Thymus (tissue), 11 donors: ENCODE results near the gene ITPR3. TPM values are rescaled to one million over a fixed set of nuclear protein-coding genes. Genes with fewer than 3 reads are reported as not detected.

Experiments used
- DNase-seq, 9 donors: peaks; one replicate each; pipeline ENCODE4 v3.0.0-alpha.2; 2013; ENCODE audit warnings: low spot score in 9 of 9, low read depth in 6 of 9, missing footprints in 1 of 9
- H3K27ac ChIP-seq, 2 donors: one replicate each; pipeline ENCODE4 v1.5.1; 2013; ENCODE audit warnings: control low read depth in 1 of 2, low read depth in 1 of 2, low read length in 1 of 2, mild to moderate bottlenecking in 1 of 2, moderate library complexity in 1 of 2
- H3K27me3 ChIP-seq, 2 donors: one replicate each; pipeline ENCODE4 v1.5.1; 2013; ENCODE audit warnings: low read length in 1 of 2; ENCODE audit not compliant: control insufficient read depth in 2 of 2, insufficient read depth in 1 of 2
- H3K36me3 ChIP-seq, 2 donors: one replicate each; pipeline ENCODE4 v1.5.1; 2013; ENCODE audit warnings: low read length in 1 of 2, mild to moderate bottlenecking in 1 of 2, moderate library complexity in 1 of 2; ENCODE audit not compliant: control insufficient read depth in 2 of 2, insufficient read depth in 2 of 2
- H3K4me1 ChIP-seq, 2 donors: one replicate each; pipeline ENCODE4 v1.5.1; 2013; ENCODE audit warnings: low read length in 2 of 2; ENCODE audit not compliant: control insufficient read depth in 2 of 2, insufficient read depth in 2 of 2
- H3K4me3 ChIP-seq, 2 donors: one replicate each; pipeline ENCODE4 v1.5.1; 2013; ENCODE audit warnings: low read length in 2 of 2, control low read depth in 1 of 2, mild to moderate bottlenecking in 1 of 2
- H3K9me3 ChIP-seq, 2 donors: one replicate each; pipeline ENCODE4 v1.5.1; 2013; ENCODE audit warnings: low read length in 1 of 2, mild to moderate bottlenecking in 1 of 2; ENCODE audit not compliant: control insufficient read depth in 2 of 2, insufficient read depth in 1 of 2
- WGBS: extraction: QIAGEN DNeasy Blood & Tissue Kit; methylation state at CpG from one replicate; pipeline ENCODE4 v1.1.7; 2013; 5-methylcytosine and 5-hydroxymethylcytosine counted together
- polyA plus RNA-seq: library from polyadenylated mRNA; stranded (reverse); fragments of 200-250 nt; gene quantifications from one replicate; pipeline ENCODE4 v1.2.3, GENCODE V29; 2013
- total RNA-seq: library from RNA; stranded (reverse); fragments of 120-200 nt; gene quantifications from one replicate; pipeline ENCODE4 v1.2.4, GENCODE V29; 2013
- donor health status: healthy.

The ITPR3 gene
- total and polyA plus RNA-seq, 2 donors, result 4.7 to 19.5 TPM

GRCh38 chr6:33656844-33657243 lies 35.7 kb downstream of the ITPR3 start:
- no peak for DNase-seq
- Histone ChIP-seq H3K9me3 (no peaks in the 10 kb centered on the region), H3K27ac (no peak overlapping the region), H3K4me1 (no peaks in the 10 kb centered on the region), H3K27me3 (no peaks in the 10 kb centered on the region), H3K4me3 (no peak overlapping the region), H3K36me3 (peaks cover 34 to 47% of the 10 kb centered on the region in 2 donors)
- WGBS, result 94% methylated on average over 5 of the region's 5 CpGs

- 97% methylated on average over 16 of the region's 16 CpGs for WGBS
- no peaks in the 10 kb centered on the region for H3K27me3 ChIP-seq
- peaks cover 32 to 68% of the 10 kb centered on the region in 2 donors for H3K36me3 ChIP-seq
Observed at GRCh38 chr6:33658982-33659689, 38.0 kb downstream of the ITPR3 start.

GRCh38 chr6:33659986-33660385 lies 38.9 kb downstream of the ITPR3 start:
- WGBS, result 97% methylated on average over 6 of the region's 6 CpGs
- H3K9me3 ChIP-seq, result no peaks in the 10 kb centered on the region
- no peak for DNase-seq
- H3K36me3 ChIP-seq, result peaks cover 34 to 67% of the 10 kb centered on the region in 2 donors
- H3K27ac ChIP-seq, result no peak overlapping the region
- H3K27me3 ChIP-seq, result no peaks in the 10 kb centered on the region
- no peaks in the 10 kb centered on the region for H3K4me1 ChIP-seq
- no peak overlapping the region for H3K4me3 ChIP-seq

More at GRCh38 chr6:33658982-33659689, 38.0 kb downstream of the ITPR3 start:
- Histone ChIP-seq H3K4me1 (no peaks in the 10 kb centered on the region), H3K9me3 (no peaks in the 10 kb centered on the region), H3K27ac (no peak overlapping the region), H3K4me3 (no peak overlapping the region)
- no peak for DNase-seq

- Histone ChIP-seq H3K27ac (no peak overlapping the region), H3K4me1 (no peaks in the 10 kb centered on the region), H3K4me3 (no peak overlapping the region), H3K27me3 (no peaks in the 10 kb centered on the region), H3K9me3 (no peaks in the 10 kb centered on the region), H3K36me3 (peaks cover 35 to 72% of the 10 kb centered on the region in 2 donors)
- no peak for DNase-seq
- WGBS, result 97% methylated on average over 10 of the region's 10 CpGs
Observed at GRCh38 chr6:33661106-33661838, 40.1 kb downstream of the ITPR3 start.

GRCh38 chr6:33662318-33662717 lies 41.2 kb downstream of the ITPR3 start:
- Histone ChIP-seq H3K27me3 (no peaks in the 10 kb centered on the region), H3K9me3 (no peaks in the 10 kb centered on the region), H3K4me1 (no peaks in the 10 kb centered on the region), H3K36me3 (peaks cover 40 to 74% of the 10 kb centered on the region in 2 donors), H3K27ac (no peak overlapping the region), H3K4me3 (no peak overlapping the region)
- DNase-seq, result no peak
- 96% methylated on average over 11 of the region's 11 CpGs for WGBS

- no peaks in the 10 kb centered on the region for H3K9me3 ChIP-seq
- no peaks in the 10 kb centered on the region for H3K4me1 ChIP-seq
- no peak overlapping the region for H3K4me3 ChIP-seq
- DNase-seq, result no peak
- H3K27me3 ChIP-seq, result no peaks in the 10 kb centered on the region
- WGBS, result 80% methylated on average over 5 of the region's 5 CpGs
- H3K27ac ChIP-seq, result no peak overlapping the region
- H3K36me3 ChIP-seq, result peaks cover 47 to 74% of the 10 kb centered on the region in 2 donors
Observed at GRCh38 chr6:33663028-33663427, 41.9 kb downstream of the ITPR3 start.

- Histone ChIP-seq H3K36me3 (peaks cover 48 to 74% of the 10 kb centered on the region in 2 donors), H3K27me3 (no peaks in the 10 kb centered on the region), H3K4me3 (no peak overlapping the region), H3K9me3 (no peaks in the 10 kb centered on the region), H3K4me1 (peaks cover 0 to 2% of the 10 kb centered on the region in 2 donors), H3K27ac (no peak overlapping the region)
- 96% methylated on average over 16 of the region's 16 CpGs for WGBS
- no peak for DNase-seq
Observed at GRCh38 chr6:33663727-33664449, 42.8 kb downstream of the ITPR3 start.

GRCh38 chr6:33664506-33665057 lies 43.5 kb downstream of the ITPR3 start:
- Histone ChIP-seq H3K4me1 (peaks cover 0 to 2% of the 10 kb centered on the region in 2 donors), H3K36me3 (peaks cover 46 to 74% of the 10 kb centered on the region in 2 donors), H3K4me3 (no peak overlapping the region), H3K27me3 (no peaks in the 10 kb centered on the region), H3K9me3 (no peaks in the 10 kb centered on the region), H3K27ac (no peak overlapping the region)
- no peak for DNase-seq
- WGBS, result 94% methylated on average over 17 of the region's 17 CpGs
